CD1c-positive myeloid dendritic cell (primary cell): Measurements from ENCODE around the gene PAX8.
A peak's percentile ranks its signal among the peaks of the same experiment; 100 is the strongest.

Source experiments
- DNase-seq: peaks from one replicate; pipeline ENCODE4 v3.0.0-alpha.2; 2016; ENCODE audit errors: extremely low spot score

The PAX8 gene

GRCh38 chr2:113203901-113204519 is 74.7 kb downstream of the PAX8 start:
- peak; percentile 81 for DNase-seq

GRCh38 chr2:113203217-113203530 is 75.5 kb downstream of the PAX8 start:
- DNase-seq = no peak

- no peak for DNase-seq
Measured at GRCh38 chr2:113202305-113203216, 76.2 kb downstream of the PAX8 start.

- DNase-seq = no peak
Measured at GRCh38 chr2:113201496-113202304, 77.0 kb downstream of the PAX8 start.

GRCh38 chr2:113200736-113201490 is 77.8 kb downstream of the PAX8 start:
- no peak for DNase-seq

GRCh38 chr2:113200236-113200635 is 78.5 kb downstream of the PAX8 start:
- DNase-seq = no peak

- DNase-seq = peak; percentile 93
Measured at GRCh38 chr2:113198790-113199612, 79.7 kb downstream of the PAX8 start.

- DNase-seq = no peak
Measured at GRCh38 chr2:113198048-113198789, 80.5 kb downstream of the PAX8 start.

GRCh38 chr2:113197347-113198047 is 81.2 kb downstream of the PAX8 start:
- DNase-seq = no peak

GRCh38 chr2:113196839-113197238 is 81.9 kb downstream of the PAX8 start:
- DNase-seq = no peak

- no peak for DNase-seq
Measured at GRCh38 chr2:113195923-113196501, 82.7 kb downstream of the PAX8 start.

GRCh38 chr2:113192459-113193100 is 86.1 kb downstream of the PAX8 start:
- no peak for DNase-seq

GRCh38 chr2:113190871-113191270 is 87.8 kb downstream of the PAX8 start:
- DNase-seq = peak; percentile 38

- peak; percentile 54 for DNase-seq
Measured at GRCh38 chr2:113187771-113188170, 91.0 kb downstream of the PAX8 start.

- no peak for DNase-seq
Measured at GRCh38 chr2:113186433-113186796, 92.3 kb downstream of the PAX8 start.

- no peak for DNase-seq
Measured at GRCh38 chr2:113185664-113186432, 92.9 kb downstream of the PAX8 start.

GRCh38 chr2:113184531-113185230 is 94.0 kb downstream of the PAX8 start:
- peak; percentile 12 for DNase-seq
